Astrocyte of the spinal cord (primary cell): ENCODE measurements around the gene EIF2S3B.
A peak's percentile ranks its signal among the peaks of the same experiment; 100 is the strongest.

Experiments
- DNase-seq: peaks from one replicate; pipeline ENCODE4 v3.0.0; 2011; ENCODE audit warnings: low read depth, low spot score
- H3K4me3 ChIP-seq: 2 replicates; pipeline ENCODE4 v1.5.1; 2011; ENCODE audit warnings: low read depth, mild to moderate bottlenecking, low read length, moderate library complexity
- CTCF ChIP-seq: IDR thresholded peaks from 2 replicates; pipeline ENCODE4 v1.5.1; 2012; ENCODE audit warnings: low read depth, mild to moderate bottlenecking, low read length, inconsistent platforms
- in situ Hi-C: cut with HindIII; loops from 2 replicates; pipeline ENCODE4 v1.10.0; 2017; ENCODE audit warnings: low sequenced_read_pairs

The EIF2S3B gene

DNA sequence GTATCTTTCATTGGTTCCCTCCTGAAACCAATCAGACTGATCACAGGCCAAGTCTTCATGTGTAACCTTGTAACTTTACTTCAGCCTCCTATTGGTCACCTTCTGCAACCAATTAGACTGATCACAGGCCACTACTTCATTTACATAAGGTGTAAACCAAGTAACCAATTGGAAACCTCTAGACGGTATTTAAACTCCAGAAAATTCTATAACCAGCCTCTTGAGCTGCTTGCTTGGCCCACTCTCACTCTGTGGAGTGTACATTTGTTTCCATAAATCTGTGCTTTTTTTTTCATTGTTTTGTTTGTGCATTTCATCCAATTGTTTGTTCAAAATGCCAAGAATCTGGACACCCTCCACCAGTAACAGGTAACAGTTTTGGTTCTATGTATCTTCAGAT lies 47.5 kb downstream of the EIF2S3B start:
- in situ Hi-C loops: no loop called here
- TF ChIP-seq CTCF: no peak
- no peak for DNase-seq
- H3K4me3 ChIP-seq: no peak overlapping the region

DNA sequence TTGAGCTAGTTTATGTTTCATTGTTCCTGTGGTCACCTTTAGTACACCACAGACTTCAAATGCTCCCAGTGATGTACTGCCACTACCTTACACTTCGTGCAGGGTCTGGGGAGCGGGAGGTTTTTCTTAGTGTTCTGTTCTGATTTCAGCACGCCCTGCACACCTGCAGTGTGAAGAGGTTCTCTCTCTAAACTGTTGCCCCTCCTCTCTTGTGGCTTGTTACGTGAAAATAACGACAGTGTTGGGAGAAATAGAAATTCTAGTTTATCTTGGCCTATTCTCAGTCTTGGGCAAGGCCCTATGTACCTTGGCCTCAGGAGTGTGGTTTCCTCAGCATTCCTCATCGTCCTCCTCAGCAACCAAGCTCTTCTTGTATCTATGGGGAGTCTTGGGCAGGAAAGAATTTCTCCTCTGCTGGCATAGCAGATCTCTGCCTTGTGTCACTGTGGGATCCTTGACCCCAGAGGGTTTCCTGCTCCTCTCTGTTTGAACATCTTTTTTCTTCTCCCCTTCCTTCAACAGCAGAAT lies 48.6 kb downstream of the EIF2S3B start:
- in situ Hi-C loops: no loop called here
- no peak overlapping the region for H3K4me3 ChIP-seq
- peak; percentile 10 for DNase-seq
- no peak for TF ChIP-seq CTCF

DNA sequence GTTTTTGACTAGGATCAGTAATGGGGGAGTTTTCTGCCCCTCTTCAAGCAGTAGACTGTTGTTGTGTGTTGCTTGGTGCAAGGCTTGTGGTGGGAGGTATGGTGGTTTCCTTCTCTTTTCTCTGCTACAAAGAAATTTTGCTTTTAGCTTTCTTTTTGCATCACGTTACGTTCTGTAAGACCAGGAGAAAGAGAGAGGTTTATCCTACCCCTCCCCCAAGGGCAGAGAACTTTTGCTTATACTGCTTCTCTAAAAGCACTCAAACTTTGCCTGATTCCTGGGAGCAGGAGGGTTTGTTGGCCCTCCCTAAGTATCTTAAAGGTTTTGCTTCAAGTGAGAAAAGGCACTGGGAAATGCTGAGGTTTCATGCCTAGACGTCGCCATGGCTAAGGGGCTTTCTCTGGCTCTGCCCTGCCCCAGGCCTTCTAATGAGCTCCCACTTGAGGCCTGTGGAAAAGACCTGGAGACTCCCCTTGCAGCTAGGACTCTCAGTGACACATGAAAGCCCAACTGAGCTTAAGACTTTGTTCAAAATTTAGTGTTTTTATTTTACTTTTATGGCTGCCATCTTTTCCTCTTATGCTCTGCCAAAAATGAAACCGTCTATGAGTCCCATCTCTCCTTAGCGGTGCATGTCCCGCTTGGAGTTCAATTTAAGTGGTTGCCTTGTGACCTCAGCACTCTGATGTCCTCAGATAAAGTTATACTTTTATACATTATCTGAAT lies 49.2 kb downstream of the EIF2S3B start:
- H3K4me3 ChIP-seq: no peak overlapping the region
- no peak for DNase-seq
- TF ChIP-seq CTCF: no peak
- in situ Hi-C loops: no loop called here

DNA sequence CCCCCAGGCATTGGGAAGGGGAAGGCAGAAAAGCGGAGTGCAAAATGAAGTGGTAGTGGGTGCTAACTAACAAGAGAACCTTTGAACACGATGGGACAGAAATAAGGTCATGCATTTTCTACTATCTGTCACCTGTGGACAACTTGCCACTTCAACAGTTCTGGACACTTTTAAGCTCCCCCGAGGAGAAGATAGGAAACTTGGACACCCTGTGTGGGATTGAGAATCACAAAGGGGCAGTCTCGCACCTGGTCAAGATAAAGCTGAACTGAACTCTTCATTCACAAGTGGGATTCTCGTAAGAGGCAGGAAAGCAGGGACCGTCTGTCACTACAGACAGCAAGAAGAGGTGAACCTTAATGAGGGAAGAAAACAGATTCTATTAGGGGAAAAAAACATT lies 51.6 kb downstream of the EIF2S3B start:
- H3K4me3 ChIP-seq: no peak overlapping the region
- TF ChIP-seq CTCF: no peak
- no peak for DNase-seq
- in situ Hi-C loops: no loop called here

- H3K4me3 ChIP-seq: no peak overlapping the region
- DNase-seq: no peak
- TF ChIP-seq CTCF: no peak
- in situ Hi-C loops: no loop called here
Observed at GRCh38 chr12:10557766-10558165, 52.1 kb downstream of the EIF2S3B start.
